Osteocyte (in vitro differentiated cells): ENCODE data around the gene USP49. TPM values are rescaled to one million over a fixed set of nuclear protein-coding genes. Genes with fewer than 3 reads are reported as not detected.

ENCODE experiments used
- DNase-seq: peaks from one replicate; pipeline ENCODE4 v3.0.0; 2021; ENCODE audit warnings: mixed read lengths; ENCODE audit not compliant: unreplicated experiment; ENCODE audit errors: extremely low spot score
- H3K27ac Mint-ChIP-seq: one replicate; pipeline ENCODE4 v1.8.0; 2021; ENCODE audit warnings: mild to moderate bottlenecking, mixed read lengths; ENCODE audit not compliant: unreplicated experiment
- H3K27me3 Mint-ChIP-seq: one replicate; pipeline ENCODE4 v1.8.0; 2021; ENCODE audit warnings: mixed read lengths; ENCODE audit not compliant: unreplicated experiment
- H3K36me3 Mint-ChIP-seq: one replicate; pipeline ENCODE4 v1.8.0; 2021; ENCODE audit warnings: mixed read lengths; ENCODE audit not compliant: unreplicated experiment
- H3K4me1 Mint-ChIP-seq: one replicate; pipeline ENCODE4 v1.8.0; 2021; ENCODE audit warnings: mixed read lengths; ENCODE audit not compliant: unreplicated experiment
- H3K4me3 Mint-ChIP-seq: one replicate; pipeline ENCODE4 v1.8.0; 2021; ENCODE audit warnings: mild to moderate bottlenecking, moderate library complexity, mixed read lengths; ENCODE audit not compliant: unreplicated experiment
- H3K9me3 Mint-ChIP-seq: one replicate; pipeline ENCODE4 v1.8.0; 2021; ENCODE audit warnings: mixed read lengths; ENCODE audit not compliant: unreplicated experiment
- CTCF ChIP-seq: fragments of 200-600 bp; sonication (generic); IDR thresholded peaks from 2 replicates; pipeline ENCODE4 v1.5.0; 2021; ENCODE audit warnings: antibody characterized with exemption, mild to moderate bottlenecking, moderate library complexity
- total RNA-seq: library from RNA; stranded (reverse); gene quantifications from 2 replicates; pipeline ENCODE4 v1.2.1, GENCODE V29; 2021

USP49 gene
- total RNA-seq, 1 donor from 2014 or later: 5.2 TPM

DNA sequence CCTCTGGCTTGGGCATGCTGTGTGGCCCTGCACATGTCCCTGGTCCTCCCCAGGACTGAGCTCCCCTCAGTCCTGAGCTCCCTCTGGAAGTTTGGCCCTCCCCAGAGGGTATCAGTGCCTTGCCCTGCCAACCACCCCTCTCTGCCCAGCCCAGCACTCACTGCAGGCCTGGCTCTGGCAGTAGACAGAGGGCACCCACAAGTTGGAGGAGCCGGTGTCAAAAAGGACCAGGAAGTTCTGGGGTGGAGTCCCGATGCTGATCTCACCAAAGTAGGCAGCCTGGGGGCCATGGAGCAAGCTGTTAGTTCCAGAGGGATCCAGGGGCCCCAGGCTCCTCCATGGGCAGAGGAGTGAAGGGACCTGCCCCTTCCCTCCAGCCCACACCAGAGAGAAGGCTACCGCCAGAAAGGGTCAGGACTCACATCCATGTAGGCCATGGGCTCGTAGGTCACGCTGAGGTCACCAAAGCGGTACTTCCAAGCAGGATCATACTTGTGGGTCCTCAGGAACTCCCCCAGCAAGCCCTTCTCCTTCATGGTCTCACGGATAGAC is 150.9 kb downstream of the USP49 start:
- no peak overlapping the region for H3K4me3 Mint-ChIP-seq
- no peaks in the 10 kb centered on the region for H3K9me3 Mint-ChIP-seq
- H3K4me1 Mint-ChIP-seq: no peaks in the 10 kb centered on the region
- no peaks in the 10 kb centered on the region for H3K27me3 Mint-ChIP-seq
- no peak overlapping the region for H3K27ac Mint-ChIP-seq
- no peak for DNase-seq
- no peak for TF ChIP-seq CTCF
- no peaks in the 10 kb centered on the region for H3K36me3 Mint-ChIP-seq

DNA sequence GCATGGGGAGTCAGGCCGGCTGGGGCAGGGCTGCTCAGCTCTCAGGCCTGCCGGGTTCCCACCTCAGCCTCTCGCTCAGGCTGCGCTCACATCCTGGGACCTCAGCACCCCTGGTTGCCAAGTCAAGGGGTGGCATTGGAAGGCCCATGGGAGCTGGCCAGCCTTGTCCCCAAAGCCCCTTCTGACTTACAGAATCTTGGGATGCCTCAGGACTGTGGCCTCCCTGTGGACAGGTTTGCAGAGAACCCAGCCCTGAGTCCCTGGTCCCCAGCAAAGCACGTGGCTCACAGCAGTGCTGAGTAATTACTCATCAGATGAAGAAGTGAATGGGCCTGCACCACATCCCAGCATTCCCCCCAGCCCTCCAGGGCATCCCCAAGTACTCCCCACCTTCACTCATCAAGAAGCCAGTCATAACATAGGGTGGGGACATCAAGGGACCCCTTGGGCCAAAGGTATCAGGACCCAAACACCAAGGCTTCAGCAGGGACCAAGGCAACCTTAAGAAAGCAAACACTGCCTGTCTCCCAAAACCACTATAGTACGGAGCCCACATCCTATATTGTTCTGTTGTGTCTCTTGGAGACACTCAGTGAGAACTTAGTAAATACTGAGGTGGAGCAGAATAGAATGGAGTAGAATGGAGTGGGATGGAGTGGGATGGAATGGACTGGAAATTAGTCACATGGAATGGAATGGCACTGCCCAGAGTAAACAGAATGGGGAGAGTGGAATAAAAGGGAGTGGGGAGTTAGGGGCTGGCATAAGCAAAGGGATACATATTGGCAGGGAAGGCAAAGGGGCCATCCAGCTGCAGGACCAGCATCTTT is 151.6 kb downstream of the USP49 start:
- no peaks in the 10 kb centered on the region for H3K4me1 Mint-ChIP-seq
- no peak overlapping the region for H3K4me3 Mint-ChIP-seq
- H3K9me3 Mint-ChIP-seq: no peaks in the 10 kb centered on the region
- DNase-seq: no peak
- H3K36me3 Mint-ChIP-seq: no peaks in the 10 kb centered on the region
- no peaks in the 10 kb centered on the region for H3K27me3 Mint-ChIP-seq
- TF ChIP-seq CTCF: no peak
- no peak overlapping the region for H3K27ac Mint-ChIP-seq

- H3K27me3 Mint-ChIP-seq: no peaks in the 10 kb centered on the region
- H3K36me3 Mint-ChIP-seq: no peaks in the 10 kb centered on the region
- no peak for TF ChIP-seq CTCF
- no peak overlapping the region for H3K4me3 Mint-ChIP-seq
- DNase-seq: no peak
- H3K27ac Mint-ChIP-seq: no peak overlapping the region
- H3K9me3 Mint-ChIP-seq: no peaks in the 10 kb centered on the region
- no peaks in the 10 kb centered on the region for H3K4me1 Mint-ChIP-seq
These were observed 153.3 kb downstream of the USP49 start for GRCh38 chr6:41741625-41742490.

DNA sequence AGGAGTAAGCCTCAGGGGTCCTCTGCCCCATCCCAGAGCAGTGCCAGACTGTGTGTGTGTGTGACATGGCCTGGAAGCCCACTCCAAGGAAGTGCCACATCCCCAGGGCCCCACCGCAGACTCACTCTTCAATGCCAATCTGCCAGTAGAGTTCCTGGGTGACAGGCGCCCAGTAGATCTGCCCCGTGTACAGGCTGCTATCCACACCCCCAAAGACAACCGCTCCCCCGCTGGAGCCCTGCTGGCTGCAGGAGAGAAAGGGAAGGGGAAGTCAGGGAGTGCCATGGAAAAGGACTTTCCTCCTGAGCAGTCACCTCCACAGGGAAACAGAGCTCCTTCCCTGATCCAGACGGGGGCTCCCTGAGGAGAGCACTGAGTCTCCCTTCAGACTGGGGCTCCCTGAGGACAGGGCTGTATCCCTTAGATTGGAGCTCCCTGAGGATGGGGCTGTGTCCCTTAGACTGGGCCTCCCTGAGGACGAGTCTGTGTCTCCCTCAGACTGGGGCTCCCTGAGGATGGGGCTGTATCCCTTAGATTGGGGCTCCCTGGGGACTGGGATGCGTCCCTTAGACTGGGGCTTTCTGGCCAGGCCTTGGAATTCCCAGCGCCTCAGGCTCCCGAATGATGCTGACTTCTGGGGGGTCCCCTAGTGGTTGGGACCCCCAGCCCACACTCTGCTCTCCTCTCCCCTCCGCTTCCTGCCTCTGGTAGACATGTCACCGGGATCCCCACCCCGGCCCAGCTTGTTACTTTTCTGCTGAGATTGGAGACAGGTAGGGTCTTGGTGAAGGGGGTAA is 154.6 kb downstream of the USP49 start:
- H3K4me1 Mint-ChIP-seq: peaks cover 3% of the 10 kb centered on the region
- no peaks in the 10 kb centered on the region for H3K27me3 Mint-ChIP-seq
- TF ChIP-seq CTCF: no peak
- H3K27ac Mint-ChIP-seq: no peak overlapping the region
- DNase-seq: no peak
- H3K9me3 Mint-ChIP-seq: no peaks in the 10 kb centered on the region
- H3K4me3 Mint-ChIP-seq: no peak overlapping the region
- no peaks in the 10 kb centered on the region for H3K36me3 Mint-ChIP-seq

Other genes starting within 250 kb of the USP49 start
- gene TFEB, start 159.8 kb downstream of the USP49 start, total RNA-seq: 8.9 and 11.1 TPM in 2 replicates
- gene PGC, start 148.0 kb downstream of the USP49 start, total RNA-seq: not detected in 2 replicates
- gene FRS3, start 115.5 kb downstream of the USP49 start, total RNA-seq: 3.4 and 3.9 TPM in 2 replicates
- gene PRICKLE4, start 114.6 kb downstream of the USP49 start, total RNA-seq: 1.9 and 2.3 TPM in 2 replicates
- gene TOMM6, start 107.7 kb downstream of the USP49 start, total RNA-seq: 133 TPM in 2 replicates
- gene MED20, start 25.8 kb upstream of the USP49 start, total RNA-seq: 24.3 and 30.0 TPM in 2 replicates
- gene BYSL, start 26.1 kb upstream of the USP49 start, total RNA-seq: 20.2 and 22.7 TPM in 2 replicates
- 82.7 and 91.2 TPM in 2 replicates for gene CCND3, start 46.4 kb upstream of the USP49 start, total RNA-seq
- gene TAF8, start 155.1 kb upstream of the USP49 start, total RNA-seq: 27.6 and 29.2 TPM in 2 replicates
- 4.0 and 4.3 TPM in 2 replicates for gene C6orf132, start 247.2 kb upstream of the USP49 start, total RNA-seq